Prostate gland (tissue), 2 donors: ENCODE results near the gene MVB12B.

Source experiments
- POLR2A ChIP-seq: fragments of 450-650 bp; IDR thresholded peaks from one replicate; pipeline ENCODE4 v1.6.1; 2016; ENCODE audit warnings: antibody characterized with exemption, mild to moderate bottlenecking
- POLR2AphosphoS5 ChIP-seq: sonication (generic); formaldehyde crosslinking; IDR thresholded peaks from one replicate; pipeline ENCODE4 v1.6.1; 2017; ENCODE audit warnings: antibody characterized with exemption
- TF ChIP-seq, protein P1 (sequence below), 4 experiments: fragments of 200-600 bp in 2 of 4; fragments of 450-650 bp in 2 of 4; sonication (generic) in 2 of 4; IDR thresholded peaks; 1 replicate in 3 of 4; 2 replicates in 1 of 4; pipeline ENCODE4 v1.5.1; 2016 to 2019; ENCODE audit warnings: antibody characterized with exemption in 4 of 4, mild to moderate bottlenecking in 2 of 4, moderate library complexity in 2 of 4

DNA sequence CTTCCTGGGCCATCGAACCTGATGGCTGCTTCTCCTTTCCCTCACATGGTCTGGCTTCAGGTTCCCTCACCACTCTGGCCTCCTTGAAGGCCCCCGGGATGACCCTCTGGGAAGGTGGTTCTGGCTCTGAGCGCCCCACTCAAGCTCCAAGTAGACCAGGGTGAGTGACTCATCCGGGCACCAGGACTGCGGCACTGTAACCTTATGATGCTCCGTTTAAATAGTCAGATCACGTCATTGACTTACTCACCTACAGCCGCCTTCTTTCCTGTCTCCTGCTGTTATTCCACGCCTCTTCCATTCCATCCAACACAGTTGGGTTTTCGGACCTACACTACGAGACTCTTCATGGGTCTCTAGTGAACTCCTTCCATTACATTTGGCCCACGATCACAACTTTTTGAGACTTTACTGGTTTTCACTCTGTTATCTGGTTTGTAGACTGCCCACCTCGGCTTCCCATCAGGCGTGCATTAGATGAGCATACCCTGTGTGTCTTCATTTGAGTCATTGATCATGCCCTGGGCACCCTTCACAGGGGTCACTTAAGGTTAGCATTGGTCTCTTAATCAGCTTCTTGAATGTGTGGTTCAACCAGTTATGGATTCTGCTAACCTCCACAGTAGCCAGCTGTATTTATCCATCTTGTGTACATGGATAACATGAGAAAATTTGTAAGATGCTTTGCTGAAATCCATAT is 148.3 kb downstream of the MVB12B start:
- TF ChIP-seq, protein P1, sequence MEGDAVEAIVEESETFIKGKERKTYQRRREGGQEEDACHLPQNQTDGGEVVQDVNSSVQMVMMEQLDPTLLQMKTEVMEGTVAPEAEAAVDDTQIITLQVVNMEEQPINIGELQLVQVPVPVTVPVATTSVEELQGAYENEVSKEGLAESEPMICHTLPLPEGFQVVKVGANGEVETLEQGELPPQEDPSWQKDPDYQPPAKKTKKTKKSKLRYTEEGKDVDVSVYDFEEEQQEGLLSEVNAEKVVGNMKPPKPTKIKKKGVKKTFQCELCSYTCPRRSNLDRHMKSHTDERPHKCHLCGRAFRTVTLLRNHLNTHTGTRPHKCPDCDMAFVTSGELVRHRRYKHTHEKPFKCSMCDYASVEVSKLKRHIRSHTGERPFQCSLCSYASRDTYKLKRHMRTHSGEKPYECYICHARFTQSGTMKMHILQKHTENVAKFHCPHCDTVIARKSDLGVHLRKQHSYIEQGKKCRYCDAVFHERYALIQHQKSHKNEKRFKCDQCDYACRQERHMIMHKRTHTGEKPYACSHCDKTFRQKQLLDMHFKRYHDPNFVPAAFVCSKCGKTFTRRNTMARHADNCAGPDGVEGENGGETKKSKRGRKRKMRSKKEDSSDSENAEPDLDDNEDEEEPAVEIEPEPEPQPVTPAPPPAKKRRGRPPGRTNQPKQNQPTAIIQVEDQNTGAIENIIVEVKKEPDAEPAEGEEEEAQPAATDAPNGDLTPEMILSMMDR (IDR thresholded peaks at IDR 0.05): no peak
- no peak for TF ChIP-seq POLR2A
- no peak for TF ChIP-seq POLR2AphosphoS5
